GM12892 (cell line): ENCODE data around the gene CAMK2G.

Source experiments
- DNase-seq: peaks from one replicate; pipeline ENCODE4 v3.0.0; 2011; ENCODE audit not compliant: insufficient read length
- FAIRE-seq: peaks from 2 replicates; lab custom pipeline; 2011; peaks lifted over from hg19 to GRCh38; lab: Jason Lieb, UNC
- POLR2A ChIP-seq: IDR thresholded peaks from 2 replicates; pipeline ENCODE4 v1.6.1; 2011; ENCODE audit warnings: low read depth, low read length, control low read depth
- POLR2AphosphoS5 ChIP-seq: IDR thresholded peaks from 2 replicates; pipeline ENCODE4 v1.6.1; 2011; ENCODE audit warnings: low read depth, low read length, control low read depth
- TAF1 ChIP-seq: IDR thresholded peaks from 2 replicates; pipeline ENCODE4 v1.6.1; 2011; ENCODE audit warnings: low read depth, mild to moderate bottlenecking, control low read depth, low read length, borderline replicate concordance

Gene CAMK2G

DNA sequence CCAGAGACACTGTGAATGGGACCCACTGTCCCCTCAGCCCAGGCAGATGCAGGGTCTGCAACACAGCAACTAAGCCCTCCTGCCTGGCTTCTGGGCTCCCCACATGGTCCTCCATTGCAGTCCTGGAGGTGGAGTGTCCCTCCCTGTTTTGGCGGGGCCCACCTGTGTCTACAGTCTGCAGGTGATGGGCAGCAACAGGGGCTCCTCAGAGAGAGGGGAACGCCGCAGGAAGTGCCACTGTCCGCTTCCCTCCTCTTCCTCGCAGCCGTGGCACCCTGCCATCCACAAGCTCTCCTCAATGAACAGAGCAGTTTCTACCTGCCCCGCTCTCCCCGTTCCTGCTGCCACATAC is 9.3 kb downstream of the CAMK2G start:
- DNase-seq (no peak), FAIRE-seq (no peak)
- no peak for TF ChIP-seq TAF1
- TF ChIP-seq POLR2AphosphoS5: no peak
- no peak for TF ChIP-seq POLR2A

DNA sequence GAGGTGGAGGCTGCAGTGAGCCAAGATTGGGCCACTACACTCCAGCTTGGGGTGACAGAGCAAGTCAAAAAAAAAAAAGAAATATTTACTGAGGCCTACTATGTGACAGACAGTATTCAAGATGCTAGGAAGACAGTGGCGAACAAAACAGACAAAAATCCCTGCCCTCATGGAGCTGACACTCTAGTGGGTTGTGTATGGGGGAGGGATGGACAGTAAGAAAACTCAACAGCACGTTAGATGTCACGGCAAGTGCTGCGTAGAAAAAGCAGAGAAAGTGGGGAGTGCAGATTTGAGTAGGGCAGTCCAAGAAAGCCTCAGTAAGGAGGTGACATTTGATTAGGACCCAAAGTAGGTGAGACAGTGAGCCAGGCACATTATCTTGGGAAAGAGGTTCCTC is 10.1 kb downstream of the CAMK2G start:
- DNase-seq (no peak), FAIRE-seq (no peak)
- TF ChIP-seq TAF1: no peak
- no peak for TF ChIP-seq POLR2AphosphoS5
- TF ChIP-seq POLR2A: no peak

DNA sequence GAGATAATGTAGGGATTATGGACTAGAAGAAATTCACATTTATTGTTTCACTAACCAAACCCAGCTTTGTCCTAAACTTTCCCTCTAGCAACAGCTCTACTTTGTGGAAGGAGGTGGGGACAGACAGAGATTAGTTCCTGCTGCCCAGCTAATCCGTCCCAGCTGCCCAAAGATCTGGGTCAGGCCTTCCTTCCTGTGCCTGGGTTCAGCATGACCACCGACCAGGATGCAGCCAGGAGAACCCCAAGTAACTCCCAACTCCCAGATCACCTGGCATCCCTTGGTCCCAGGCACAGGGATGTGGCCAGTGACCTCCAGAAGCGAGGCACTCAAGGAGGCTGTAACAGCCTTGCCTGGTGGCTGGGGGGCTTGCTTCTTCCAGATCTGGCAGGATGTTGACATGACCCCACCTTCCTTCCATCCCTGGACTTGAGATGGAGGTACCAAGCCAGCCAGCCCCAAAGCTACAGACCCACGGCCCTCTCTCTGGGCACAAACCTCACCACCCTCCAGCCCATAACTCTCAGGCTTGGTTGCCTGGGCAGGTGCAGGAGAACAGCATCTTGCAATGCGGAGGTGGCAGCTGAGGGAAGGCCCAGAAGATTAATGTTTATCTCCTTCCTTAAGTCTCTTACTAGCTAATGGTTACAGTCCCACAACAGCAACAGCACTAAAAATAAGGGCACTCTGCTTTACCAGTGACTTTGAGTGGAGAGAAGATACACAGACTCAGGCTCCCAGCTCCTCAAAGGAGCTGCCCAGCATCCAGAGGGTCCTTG is 11.1 kb downstream of the CAMK2G start:
- TF ChIP-seq POLR2A: no peak
- TF ChIP-seq TAF1: no peak
- no peak for TF ChIP-seq POLR2AphosphoS5
- FAIRE-seq (no peak), DNase-seq (no peak)

DNA sequence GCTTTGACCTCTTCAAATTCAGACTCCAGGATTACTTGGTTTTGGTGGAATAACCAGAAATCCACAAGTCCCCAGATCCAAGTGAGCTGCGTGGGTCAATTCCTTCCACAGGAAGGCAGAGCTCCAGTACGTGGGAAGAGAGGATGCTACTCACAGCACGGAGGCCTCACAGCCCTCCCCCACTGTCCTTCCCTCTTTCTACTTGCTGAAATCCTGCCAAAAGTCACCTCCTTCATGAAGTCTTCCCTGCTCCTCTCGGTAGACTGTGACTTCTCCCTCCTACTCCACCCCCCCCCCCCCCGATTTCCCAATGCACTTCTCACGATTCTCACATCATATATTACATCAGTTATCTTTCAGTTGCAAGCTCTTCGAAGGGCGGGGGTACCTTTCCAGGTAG is 12.3 kb downstream of the CAMK2G start:
- DNase-seq: no peak
- FAIRE-seq: no peak
- TF ChIP-seq POLR2A (no peak), TAF1 (no peak), POLR2AphosphoS5 (no peak)

DNA sequence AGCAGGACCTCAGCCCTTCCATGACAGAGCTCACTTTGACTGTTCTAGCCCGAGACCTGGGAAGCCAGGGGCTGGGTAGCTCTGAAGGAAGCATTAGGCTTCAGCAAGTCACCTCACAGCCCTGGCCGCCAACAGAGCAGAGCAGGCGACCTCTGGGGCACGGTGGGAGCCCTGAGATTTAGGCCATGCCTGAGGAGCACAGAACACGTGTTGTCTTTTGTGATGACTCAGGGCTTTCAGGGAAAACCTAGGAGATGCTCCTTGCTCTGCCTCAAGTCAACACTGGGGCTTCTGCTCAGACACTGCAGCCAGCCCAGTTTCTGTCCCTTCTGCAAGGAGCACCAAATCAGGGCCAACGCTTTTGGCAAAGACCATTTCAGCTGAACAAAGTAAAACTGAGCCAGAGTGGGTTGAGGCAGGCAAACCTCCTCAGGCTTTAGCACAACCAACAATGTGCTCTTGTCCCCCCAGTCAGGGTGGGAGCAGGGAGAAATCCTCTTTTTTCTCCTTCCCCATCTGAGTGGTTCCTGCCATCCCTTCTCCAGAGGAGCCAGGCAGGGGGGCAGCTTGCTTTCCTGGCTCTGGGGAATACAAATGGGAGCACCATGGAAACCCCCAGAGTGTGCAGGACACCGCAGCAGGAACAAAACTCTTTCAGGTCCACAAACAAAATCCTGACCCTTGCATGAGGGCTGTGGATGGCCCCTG is 14.4 kb downstream of the CAMK2G start:
- TF ChIP-seq POLR2A (no peak), TAF1 (no peak)
- FAIRE-seq: no peak
- no peak for DNase-seq

DNA sequence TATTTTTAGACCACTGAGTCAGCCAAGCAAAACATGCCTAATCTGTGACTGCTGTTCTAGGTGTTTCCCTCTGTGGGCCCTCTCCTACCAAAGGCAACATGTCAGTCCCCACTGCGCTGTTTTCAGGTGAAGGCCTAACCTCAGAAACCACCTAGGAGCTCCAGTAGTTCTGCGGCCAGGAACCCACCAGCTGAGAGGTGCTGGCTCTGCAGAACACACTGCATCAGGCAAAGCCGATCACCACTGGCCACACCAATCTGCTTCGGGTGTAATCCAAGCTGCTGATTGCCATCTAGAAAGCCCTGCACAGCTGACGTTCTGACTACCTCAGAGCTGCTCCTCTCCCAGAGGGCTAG is 14.9 kb downstream of the CAMK2G start:
- DNase-seq (no peak), FAIRE-seq (peak; percentile 36)
- TF ChIP-seq POLR2AphosphoS5 (no peak), POLR2A (no peak), TAF1 (no peak)

DNA sequence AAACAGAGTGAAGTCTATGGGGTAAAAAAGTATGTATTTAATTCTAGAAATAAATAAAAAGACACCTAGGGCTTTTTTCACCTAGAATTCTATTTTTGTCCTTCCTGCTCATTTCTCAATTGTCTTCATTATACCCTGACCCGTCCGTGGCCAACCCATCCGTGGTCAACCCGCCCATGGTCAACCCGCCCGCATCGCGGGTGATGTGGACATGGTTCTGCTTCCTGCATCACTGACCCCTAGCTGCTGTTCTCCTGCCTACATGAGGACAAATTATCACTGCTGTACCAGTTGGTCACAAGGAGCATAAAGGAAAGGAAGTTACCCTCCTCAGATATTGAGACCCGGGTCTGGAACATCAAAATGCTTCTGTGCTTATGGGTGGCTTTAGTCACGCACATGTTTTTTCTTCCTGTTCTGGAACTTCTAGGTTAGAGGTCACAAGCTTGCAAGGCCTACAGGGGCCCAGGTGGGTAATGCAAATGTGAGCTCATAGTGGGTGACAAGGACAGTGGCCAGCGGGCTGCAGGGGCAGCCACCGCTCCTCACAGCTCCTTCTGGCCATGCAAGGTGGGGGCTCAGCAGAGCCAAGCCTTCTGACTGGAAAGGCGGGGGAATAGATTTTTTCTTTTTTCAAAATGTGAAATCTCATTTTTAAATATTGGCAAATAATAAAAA is 15.5 kb downstream of the CAMK2G start:
- no peak for DNase-seq
- no peak for TF ChIP-seq POLR2A
- no peak for TF ChIP-seq TAF1
- TF ChIP-seq POLR2AphosphoS5: no peak
- peak; percentile 38 for FAIRE-seq

DNA sequence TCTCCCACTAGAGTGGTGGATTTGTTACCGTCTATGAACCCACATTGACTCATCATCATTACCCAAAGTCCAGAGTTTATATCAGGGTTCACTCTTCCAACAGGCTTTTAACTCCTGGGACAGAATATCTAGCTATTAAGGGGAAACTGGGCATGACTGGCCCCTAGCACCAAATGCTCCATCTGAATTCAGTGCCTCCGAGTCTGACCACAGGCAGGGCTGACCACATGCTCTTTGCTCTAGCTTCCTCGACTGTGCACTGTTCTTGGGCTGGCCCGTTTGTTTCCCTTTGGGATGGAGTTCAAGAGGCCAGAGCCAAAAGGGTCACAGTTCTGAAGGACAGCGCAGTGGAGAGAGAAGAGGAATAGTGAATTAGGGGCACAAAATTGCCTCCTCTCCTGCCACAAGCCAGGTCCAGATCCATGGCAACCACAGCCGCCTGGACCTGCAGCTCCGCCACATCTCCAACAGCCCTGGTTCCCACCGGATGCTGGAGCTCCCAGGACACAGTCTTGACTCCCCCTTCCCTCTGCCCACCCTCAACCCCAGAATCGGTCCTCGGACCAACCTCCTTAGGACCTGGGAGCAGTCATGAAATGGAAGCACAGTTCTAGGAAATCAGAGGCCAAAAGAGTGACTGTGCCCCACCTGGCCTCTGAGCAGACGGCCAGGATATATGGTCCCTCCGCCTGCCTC is 16.2 kb downstream of the CAMK2G start:
- FAIRE-seq (no peak), DNase-seq (no peak)
- TF ChIP-seq POLR2AphosphoS5 (no peak), TAF1 (no peak), POLR2A (no peak)

DNA sequence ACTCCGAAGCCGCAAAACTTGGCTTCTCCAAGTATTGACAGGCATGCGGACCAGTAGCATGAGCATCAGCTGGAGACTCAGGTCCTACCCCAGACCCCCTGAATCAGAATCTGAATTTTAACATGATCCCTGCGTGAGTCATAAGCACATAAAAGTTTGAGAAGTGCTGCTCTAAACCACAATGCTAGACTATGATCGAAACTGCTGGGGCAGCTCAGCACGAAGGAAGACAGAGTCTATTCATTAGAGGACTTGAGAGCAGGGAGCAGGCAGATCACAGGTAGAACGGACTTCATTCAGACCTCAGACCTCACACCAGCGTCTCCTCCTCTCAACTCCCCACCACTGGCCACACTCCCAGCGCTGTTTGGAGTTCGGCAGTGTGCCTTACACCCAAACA is 16.9 kb downstream of the CAMK2G start:
- no peak for TF ChIP-seq POLR2A
- TF ChIP-seq POLR2AphosphoS5: no peak
- no peak for TF ChIP-seq TAF1
- DNase-seq (no peak), FAIRE-seq (no peak)

DNA sequence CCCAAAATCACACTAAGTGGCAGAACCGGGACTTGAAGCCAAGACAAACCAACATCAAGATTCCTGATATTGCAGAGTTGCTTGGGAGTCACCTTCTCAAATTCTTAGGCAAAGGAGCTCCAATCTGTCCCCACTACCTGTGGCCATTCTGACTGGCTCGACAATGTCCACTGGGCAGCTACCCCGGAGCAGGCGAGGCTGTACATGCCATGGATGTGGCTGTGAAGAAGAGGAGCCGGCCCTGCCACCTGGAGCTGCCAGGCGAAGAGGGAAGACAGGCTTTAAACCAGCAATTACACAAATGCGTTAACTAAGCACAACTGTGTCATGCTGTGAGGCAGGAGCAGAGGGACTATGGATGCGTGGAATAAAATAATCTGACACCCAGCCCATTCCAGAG is 18.1 kb downstream of the CAMK2G start:
- TF ChIP-seq TAF1 (no peak), POLR2A (no peak), POLR2AphosphoS5 (no peak)
- no peak for FAIRE-seq

DNA sequence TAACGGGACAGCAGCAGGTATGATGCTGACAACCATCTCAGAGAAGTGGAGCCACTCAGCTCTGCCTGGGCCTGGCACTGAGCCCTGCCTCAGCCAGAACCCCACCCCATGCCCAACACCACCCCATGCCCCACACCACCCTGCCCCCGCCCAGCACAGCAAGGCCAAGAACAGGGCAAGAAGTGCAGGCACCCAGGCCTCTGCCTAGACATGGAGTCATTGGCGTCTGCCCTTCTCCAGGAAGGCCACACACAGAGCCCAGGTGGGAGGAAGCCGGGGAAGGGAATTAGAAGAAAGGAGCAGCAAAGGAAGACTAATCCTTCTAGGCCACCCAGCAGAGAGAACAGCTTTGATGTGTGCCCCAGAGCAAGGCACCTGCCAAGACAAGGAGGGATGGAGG is 18.9 kb downstream of the CAMK2G start:
- FAIRE-seq (no peak), DNase-seq (no peak)
- TF ChIP-seq TAF1 (no peak), POLR2A (no peak), POLR2AphosphoS5 (no peak)

More for the DNA sequence above, 18.1 kb downstream of the CAMK2G start:
- no peak for DNase-seq

DNA sequence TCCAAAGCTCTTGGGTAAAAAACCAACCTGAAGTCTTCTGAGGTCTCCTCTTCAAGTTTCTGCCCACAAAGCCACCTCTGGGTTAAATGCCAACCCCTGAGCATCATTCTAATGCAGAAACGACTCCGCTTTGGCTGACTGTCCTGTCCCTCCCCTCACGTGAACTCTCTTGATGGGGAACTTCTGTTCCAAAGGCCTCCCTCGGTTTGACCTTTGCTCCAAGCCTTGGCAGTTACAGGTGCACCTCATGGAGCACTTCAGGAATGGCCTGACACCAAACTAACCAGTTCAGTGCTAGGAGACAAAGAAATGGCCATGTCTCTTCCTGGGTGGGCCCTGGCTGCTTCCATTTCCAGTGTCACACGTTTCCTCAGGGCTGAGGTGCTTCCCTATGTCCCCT is 20.0 kb downstream of the CAMK2G start:
- TF ChIP-seq POLR2A (no peak), POLR2AphosphoS5 (no peak), TAF1 (no peak)
- FAIRE-seq: no peak

More for the DNA sequence above, 20.0 kb downstream of the CAMK2G start:
- no peak for DNase-seq
